ENCODE results near the gene NIFK. TPM values are rescaled to one million over a fixed set of nuclear protein-coding genes. Genes with fewer than 3 reads are reported as not detected.
"Not testable (repeated sequence)": the region's sequence is repeated elsewhere in the genome, so short reads cannot be mapped to it uniquely, and the experiment has no call there.

NIFK gene
- total RNA-seq, 1 donor: 42.7 TPM

DNA sequence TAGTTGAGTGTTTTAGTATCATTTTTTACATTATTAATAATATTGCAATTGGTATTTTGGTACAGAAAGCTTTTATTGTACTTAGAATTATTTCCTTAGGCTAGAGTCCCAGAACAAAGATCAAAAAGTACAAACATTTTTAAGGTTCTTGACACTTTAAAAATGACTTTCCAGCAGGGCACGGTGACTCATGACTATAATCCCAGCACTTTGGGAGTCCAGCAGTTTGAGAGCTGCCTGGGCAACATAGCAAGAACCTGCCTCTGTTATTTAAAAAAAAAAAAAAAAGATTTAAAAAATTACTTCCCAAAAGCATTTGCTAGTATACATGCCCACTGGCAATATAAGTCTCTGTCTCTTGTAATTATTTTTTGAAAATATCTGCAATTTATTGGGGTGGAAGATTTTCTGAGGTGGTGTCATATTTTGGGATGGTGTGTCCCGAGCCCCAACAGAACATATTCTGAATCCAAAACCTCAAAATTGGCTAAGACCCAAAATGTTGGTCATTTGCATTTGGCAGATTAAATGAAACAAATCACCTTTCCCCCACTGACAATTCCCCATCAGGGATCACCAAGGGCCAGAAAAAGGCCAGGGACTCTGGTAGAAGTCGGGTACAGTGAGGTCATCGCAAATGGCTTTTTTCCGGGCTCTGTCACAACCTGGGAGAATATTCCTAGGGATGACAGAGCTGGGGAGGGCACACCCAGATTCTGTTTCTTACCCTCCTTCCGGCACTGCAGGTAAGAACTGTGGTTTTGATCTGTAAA is 42.1 kb downstream of the NIFK start:
- Histone ChIP-seq H4K20me1 (ENCODE audit: insufficient read depth, low read length) (no peaks in the 10 kb centered on the region), H2AFZ (ENCODE audit: low read length) (no peak overlapping the region), H3K36me3 (ENCODE audit: insufficient read depth, low read length) (no peaks in the 10 kb centered on the region), H3K4me1 (ENCODE audit: insufficient read depth, low read length) (peaks cover 15% of the 10 kb centered on the region), H3K27me3 (ENCODE audit: insufficient read depth, low read length) (no peaks in the 10 kb centered on the region), H3K27ac (ENCODE audit: low read depth, low read length) (no peak overlapping the region), H3K4me3 (ENCODE audit: insufficient read depth, low read length) (no peak overlapping the region), H3K9me3 (ENCODE audit: low read depth, low read length) (no peaks in the 10 kb centered on the region), H3K79me2 (ENCODE audit: insufficient read depth, low read length) (no peaks in the 10 kb centered on the region), H3K4me2 (ENCODE audit: insufficient read depth, low read length) (no peak overlapping the region)
- TF ChIP-seq, protein P1, sequence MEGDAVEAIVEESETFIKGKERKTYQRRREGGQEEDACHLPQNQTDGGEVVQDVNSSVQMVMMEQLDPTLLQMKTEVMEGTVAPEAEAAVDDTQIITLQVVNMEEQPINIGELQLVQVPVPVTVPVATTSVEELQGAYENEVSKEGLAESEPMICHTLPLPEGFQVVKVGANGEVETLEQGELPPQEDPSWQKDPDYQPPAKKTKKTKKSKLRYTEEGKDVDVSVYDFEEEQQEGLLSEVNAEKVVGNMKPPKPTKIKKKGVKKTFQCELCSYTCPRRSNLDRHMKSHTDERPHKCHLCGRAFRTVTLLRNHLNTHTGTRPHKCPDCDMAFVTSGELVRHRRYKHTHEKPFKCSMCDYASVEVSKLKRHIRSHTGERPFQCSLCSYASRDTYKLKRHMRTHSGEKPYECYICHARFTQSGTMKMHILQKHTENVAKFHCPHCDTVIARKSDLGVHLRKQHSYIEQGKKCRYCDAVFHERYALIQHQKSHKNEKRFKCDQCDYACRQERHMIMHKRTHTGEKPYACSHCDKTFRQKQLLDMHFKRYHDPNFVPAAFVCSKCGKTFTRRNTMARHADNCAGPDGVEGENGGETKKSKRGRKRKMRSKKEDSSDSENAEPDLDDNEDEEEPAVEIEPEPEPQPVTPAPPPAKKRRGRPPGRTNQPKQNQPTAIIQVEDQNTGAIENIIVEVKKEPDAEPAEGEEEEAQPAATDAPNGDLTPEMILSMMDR (IDR thresholded peaks at IDR 0.05; ENCODE audit: extremely low read depth, low read depth, low read length): no peak
- no peak for DNase-seq (ENCODE audit: insufficient read length, low spot score, missing footprints)

DNA sequence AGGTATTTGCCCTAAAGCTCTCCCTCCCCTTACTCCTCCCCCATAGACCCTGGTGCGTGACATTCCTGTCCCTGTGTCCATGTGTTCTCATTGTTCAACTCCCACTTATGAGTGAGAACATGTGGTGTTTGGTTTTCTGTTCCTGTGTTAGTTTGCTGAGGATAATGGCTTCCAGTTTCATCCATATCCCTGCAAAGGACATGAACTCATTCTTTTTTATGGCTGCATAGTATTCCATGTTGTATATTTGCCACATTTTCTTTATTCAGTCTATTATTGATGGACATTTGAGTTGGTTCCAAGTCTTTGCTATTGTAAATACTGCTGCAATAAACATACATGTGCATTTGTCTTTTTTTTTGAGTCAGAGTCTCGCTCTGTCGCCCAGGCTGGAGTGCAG is 46.1 kb downstream of the NIFK start:
- H3K79me2 ChIP-seq (ENCODE audit: insufficient read depth, low read length); H3K4me1 ChIP-seq (ENCODE audit: insufficient read depth, low read length); H4K20me1 ChIP-seq (ENCODE audit: insufficient read depth, low read length); H3K36me3 ChIP-seq (ENCODE audit: insufficient read depth, low read length); H3K9me3 ChIP-seq (ENCODE audit: low read depth, low read length); H3K27me3 ChIP-seq (ENCODE audit: insufficient read depth, low read length); H2AFZ ChIP-seq (ENCODE audit: low read length); H3K4me2 ChIP-seq (ENCODE audit: insufficient read depth, low read length); DNase-seq (ENCODE audit: insufficient read length, low spot score, missing footprints); H3K4me3 ChIP-seq (ENCODE audit: insufficient read depth, low read length); H3K27ac ChIP-seq (ENCODE audit: low read depth, low read length): not testable (repeated sequence)

DNA sequence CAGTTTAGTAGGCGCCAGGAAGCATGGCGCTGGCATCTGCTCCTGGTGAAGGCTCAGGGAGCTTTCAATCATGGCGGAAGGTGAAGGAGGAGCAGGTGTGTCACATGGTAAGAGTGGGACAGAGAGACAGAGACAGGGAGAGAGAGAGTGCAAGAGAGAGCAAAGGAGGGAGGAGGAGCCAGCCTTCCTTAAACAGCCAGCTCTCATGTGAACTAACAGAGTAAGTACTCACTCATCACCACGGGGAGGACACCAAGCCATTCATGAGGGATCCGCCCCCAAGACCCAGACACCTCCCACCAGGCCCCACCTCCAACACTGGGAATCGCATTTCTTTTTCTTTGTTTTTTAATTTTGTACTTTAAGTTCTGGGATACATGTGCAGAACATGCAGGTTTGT is 46.6 kb downstream of the NIFK start:
- Histone ChIP-seq H3K36me3 (ENCODE audit: insufficient read depth, low read length) (no peaks in the 10 kb centered on the region), H2AFZ (ENCODE audit: low read length) (no peak overlapping the region)
- TF ChIP-seq, protein P1 (IDR thresholded peaks at IDR 0.05; ENCODE audit: extremely low read depth, low read depth, low read length): no peak

DNA sequence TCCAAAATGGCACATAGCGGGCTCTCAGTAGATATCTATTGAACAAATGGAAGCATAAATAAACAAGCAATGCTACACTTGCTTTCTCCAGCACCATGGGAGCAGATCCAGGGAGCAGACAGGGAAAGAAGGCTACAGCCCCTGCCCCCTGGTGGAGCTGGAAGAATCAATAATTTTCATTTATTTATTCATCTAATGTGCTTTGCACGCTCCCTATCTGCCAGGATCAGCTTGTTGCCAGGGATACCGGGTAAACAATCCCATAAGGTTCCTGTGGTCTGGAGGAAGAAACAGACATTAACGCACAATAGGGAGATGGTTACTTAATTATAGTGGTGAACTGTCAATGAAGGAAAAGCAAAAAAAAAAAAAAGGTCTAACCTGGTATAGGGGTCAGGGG is 47.3 kb downstream of the NIFK start:
- no peaks in the 10 kb centered on the region for H3K79me2 ChIP-seq (ENCODE audit: insufficient read depth, low read length)
- TF ChIP-seq, protein P1 (IDR thresholded peaks at IDR 0.05; ENCODE audit: extremely low read depth, low read depth, low read length): peak; percentile 58

More for the DNA sequence above, 46.6 kb downstream of the NIFK start:
- Histone ChIP-seq H4K20me1 (ENCODE audit: insufficient read depth, low read length) (no peaks in the 10 kb centered on the region), H3K27ac (ENCODE audit: low read depth, low read length) (no peak overlapping the region), H3K9me3 (ENCODE audit: low read depth, low read length) (no peaks in the 10 kb centered on the region), H3K4me3 (ENCODE audit: insufficient read depth, low read length) (no peak overlapping the region), H3K79me2 (ENCODE audit: insufficient read depth, low read length) (no peaks in the 10 kb centered on the region), H3K4me1 (ENCODE audit: insufficient read depth, low read length) (peaks cover 9% of the 10 kb centered on the region), H3K27me3 (ENCODE audit: insufficient read depth, low read length) (no peaks in the 10 kb centered on the region), H3K4me2 (ENCODE audit: insufficient read depth, low read length) (no peak overlapping the region)
- DNase-seq (ENCODE audit: insufficient read length, low spot score, missing footprints): no peak

More for the DNA sequence above, 47.3 kb downstream of the NIFK start:
- no peaks in the 10 kb centered on the region for H3K27me3 ChIP-seq (ENCODE audit: insufficient read depth, low read length)
- H3K36me3 ChIP-seq (ENCODE audit: insufficient read depth, low read length): no peaks in the 10 kb centered on the region
- no peak overlapping the region for H3K4me3 ChIP-seq (ENCODE audit: insufficient read depth, low read length)
- peaks cover 4% of the 10 kb centered on the region for H3K4me1 ChIP-seq (ENCODE audit: insufficient read depth, low read length)
- no peak overlapping the region for H3K4me2 ChIP-seq (ENCODE audit: insufficient read depth, low read length)
- H4K20me1 ChIP-seq (ENCODE audit: insufficient read depth, low read length): no peaks in the 10 kb centered on the region
- no peak overlapping the region for H3K27ac ChIP-seq (ENCODE audit: low read depth, low read length)
- H2AFZ ChIP-seq (ENCODE audit: low read length): no peak overlapping the region
- H3K9me3 ChIP-seq (ENCODE audit: low read depth, low read length): no peaks in the 10 kb centered on the region
- no peak for DNase-seq (ENCODE audit: insufficient read length, low spot score, missing footprints)

All from osteoblast (primary cell).